NK-92 treated with Interleukin-12 subunit alpha and Interleukin-12 subunit beta, amount 100 ng/mL, for 24 hours (cell line): ENCODE data around the gene FSTL4.

Source experiments
- DNase-seq: peaks from one replicate; lab custom pipeline; 2025; lab: John Stamatoyannopoulos, UW

The FSTL4 gene

GRCh38 chr5:133290669-133291240, 321.6 kb downstream of the FSTL4 start:
- no peak for DNase-seq

GRCh38 chr5:133289686-133290367, 322.5 kb downstream of the FSTL4 start:
- no peak for DNase-seq

GRCh38 chr5:133287500-133287899, 324.8 kb downstream of the FSTL4 start:
- DNase-seq = no peak

- DNase-seq = no peak
These were observed 325.9 kb downstream of the FSTL4 start for GRCh38 chr5:133286483-133286882.

- no peak for DNase-seq
These were observed 326.7 kb downstream of the FSTL4 start for GRCh38 chr5:133285583-133286021.

- no peak for DNase-seq
These were observed 328.0 kb downstream of the FSTL4 start for GRCh38 chr5:133284306-133284705.

- no peak for DNase-seq
These were observed 334.0 kb downstream of the FSTL4 start for GRCh38 chr5:133278317-133278716.

- DNase-seq = no peak
These were observed 334.6 kb downstream of the FSTL4 start for GRCh38 chr5:133277744-133278143.

GRCh38 chr5:133276171-133276570, 336.2 kb downstream of the FSTL4 start:
- no peak for DNase-seq

GRCh38 chr5:133275631-133276030, 336.7 kb downstream of the FSTL4 start:
- DNase-seq = no peak

GRCh38 chr5:133274597-133274935, 337.8 kb downstream of the FSTL4 start:
- DNase-seq = no peak

GRCh38 chr5:133273661-133274596, 338.4 kb downstream of the FSTL4 start:
- DNase-seq = no peak

GRCh38 chr5:133272345-133272744, 340.0 kb downstream of the FSTL4 start:
- no peak for DNase-seq

GRCh38 chr5:133271606-133272005, 340.7 kb downstream of the FSTL4 start:
- DNase-seq = no peak

- DNase-seq = no peak
These were observed 342.6 kb downstream of the FSTL4 start for GRCh38 chr5:133269691-133270090.

- DNase-seq = no peak
These were observed 344.7 kb downstream of the FSTL4 start for GRCh38 chr5:133267601-133268000.

GRCh38 chr5:133266966-133267365, 345.4 kb downstream of the FSTL4 start:
- no peak for DNase-seq

GRCh38 chr5:133266527-133266878, 345.8 kb downstream of the FSTL4 start:
- DNase-seq = no peak

- DNase-seq = no peak
These were observed 346.4 kb downstream of the FSTL4 start for GRCh38 chr5:133265720-133266526.

GRCh38 chr5:133265257-133265656, 347.1 kb downstream of the FSTL4 start:
- DNase-seq = no peak

- DNase-seq = no peak
These were observed 349.7 kb downstream of the FSTL4 start for GRCh38 chr5:133262690-133263089.

GRCh38 chr5:133261993-133262392, 350.3 kb downstream of the FSTL4 start:
- no peak for DNase-seq
